C4-2B (cell line): ENCODE measurements around the gene ARMH1.
"Not testable (repeated sequence)": the region's sequence is repeated elsewhere in the genome, so short reads cannot be mapped to it uniquely, and the experiment has no call there.

Source experiments
- H3K27ac ChIP-seq: fragments of 450-650 bp; 2 replicates; pipeline ENCODE4 v1.5.1; 2017
- ZFX ChIP-seq: fragments of 450-650 bp; IDR thresholded peaks from 2 replicates; pipeline ENCODE4 v1.6.1; 2017
- TF ChIP-seq, protein P1 (sequence below): fragments of 450-650 bp; conservative IDR thresholded peaks from 2 replicates; pipeline ENCODE4 v1.5.1; 2017; ENCODE audit warnings: mild to moderate bottlenecking

ARMH1 gene

DNA sequence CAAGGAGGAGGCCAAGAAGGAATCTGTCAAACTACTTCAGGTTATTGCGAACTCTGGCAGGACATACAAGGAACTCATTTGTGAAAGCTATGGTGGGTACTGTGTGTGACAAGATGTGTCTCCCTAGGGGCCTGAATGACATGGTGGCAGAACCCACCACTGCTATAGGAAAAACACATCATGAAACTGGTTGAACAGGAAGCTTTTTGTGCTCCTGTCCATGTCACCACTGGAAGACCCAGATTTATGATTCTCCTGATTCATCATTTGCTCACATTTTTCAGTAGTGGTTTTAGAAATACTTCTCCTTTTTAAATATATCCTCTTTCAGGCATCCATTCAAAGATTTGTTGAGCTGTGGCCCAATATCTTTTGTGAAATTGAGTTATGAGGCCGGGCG, 23.6 kb downstream of the ARMH1 start:
- H3K27ac ChIP-seq: no peak overlapping the region
- no peak for TF ChIP-seq ZFX
- TF ChIP-seq, protein P1, sequence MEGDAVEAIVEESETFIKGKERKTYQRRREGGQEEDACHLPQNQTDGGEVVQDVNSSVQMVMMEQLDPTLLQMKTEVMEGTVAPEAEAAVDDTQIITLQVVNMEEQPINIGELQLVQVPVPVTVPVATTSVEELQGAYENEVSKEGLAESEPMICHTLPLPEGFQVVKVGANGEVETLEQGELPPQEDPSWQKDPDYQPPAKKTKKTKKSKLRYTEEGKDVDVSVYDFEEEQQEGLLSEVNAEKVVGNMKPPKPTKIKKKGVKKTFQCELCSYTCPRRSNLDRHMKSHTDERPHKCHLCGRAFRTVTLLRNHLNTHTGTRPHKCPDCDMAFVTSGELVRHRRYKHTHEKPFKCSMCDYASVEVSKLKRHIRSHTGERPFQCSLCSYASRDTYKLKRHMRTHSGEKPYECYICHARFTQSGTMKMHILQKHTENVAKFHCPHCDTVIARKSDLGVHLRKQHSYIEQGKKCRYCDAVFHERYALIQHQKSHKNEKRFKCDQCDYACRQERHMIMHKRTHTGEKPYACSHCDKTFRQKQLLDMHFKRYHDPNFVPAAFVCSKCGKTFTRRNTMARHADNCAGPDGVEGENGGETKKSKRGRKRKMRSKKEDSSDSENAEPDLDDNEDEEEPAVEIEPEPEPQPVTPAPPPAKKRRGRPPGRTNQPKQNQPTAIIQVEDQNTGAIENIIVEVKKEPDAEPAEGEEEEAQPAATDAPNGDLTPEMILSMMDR: no peak

DNA sequence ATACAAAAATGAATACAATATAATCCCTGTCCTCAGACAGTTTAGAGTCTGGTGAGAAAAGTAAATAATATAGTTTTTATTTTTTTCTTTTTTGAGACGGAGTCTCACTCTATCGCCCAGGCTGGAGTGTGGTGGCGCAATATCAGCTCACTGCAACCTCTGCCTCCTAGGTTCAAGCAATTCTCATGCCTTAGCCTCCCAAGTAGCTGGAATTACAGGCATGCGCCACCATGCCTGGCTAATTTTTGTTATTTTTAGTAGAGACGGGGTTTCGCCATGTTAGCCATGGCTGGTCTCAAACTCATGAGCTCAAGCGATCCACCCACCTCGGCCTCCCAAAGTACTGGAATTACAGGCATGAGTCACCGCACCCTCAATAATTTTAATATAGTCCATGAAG, 24.9 kb downstream of the ARMH1 start:
- H3K27ac ChIP-seq: not testable (repeated sequence)

DNA sequence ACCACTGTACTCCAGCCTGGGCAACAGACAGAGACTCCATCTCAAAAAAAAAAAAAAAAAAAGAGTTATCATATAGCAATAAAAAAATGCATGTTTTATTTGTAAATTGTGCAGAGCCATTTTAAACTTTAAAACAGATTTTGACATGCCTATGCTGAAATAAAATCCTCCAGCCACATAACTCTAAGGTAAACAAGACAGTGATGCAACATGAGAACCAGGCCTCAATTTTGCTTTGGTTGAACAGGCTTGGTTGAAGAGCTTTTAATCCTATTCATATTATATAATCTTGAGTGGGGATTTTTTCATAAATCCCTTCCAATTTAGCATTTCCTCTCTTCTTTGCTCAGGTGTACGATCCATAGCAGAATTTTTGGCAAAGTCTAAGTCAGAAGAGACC, 26.1 kb downstream of the ARMH1 start:
- peak overlapping the region; percentile 28; the same call in 1 of the 2 replicates for H3K27ac ChIP-seq
- TF ChIP-seq ZFX: no peak
- TF ChIP-seq, protein P1: no peak

DNA sequence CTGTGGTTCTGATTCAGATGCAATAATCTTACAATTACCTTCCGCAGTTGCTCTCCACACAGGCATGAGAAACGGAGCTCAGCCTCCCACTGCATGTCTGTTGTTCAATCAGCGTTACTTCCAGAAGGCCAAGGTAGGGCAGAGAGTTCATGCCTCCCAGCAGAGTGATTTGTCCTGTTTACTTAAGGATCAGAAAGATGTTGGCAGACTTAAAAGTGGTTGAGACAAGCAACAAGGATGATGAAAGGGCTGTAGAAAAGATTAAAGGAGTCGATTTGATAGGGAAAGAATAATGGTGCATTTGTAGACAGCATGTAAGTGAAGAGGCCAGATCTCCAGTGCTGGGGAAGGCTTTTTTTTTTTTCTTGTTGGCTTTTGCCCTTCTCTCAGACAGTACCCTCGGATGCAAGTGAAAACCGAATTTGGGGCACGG, 26.6 kb downstream of the ARMH1 start:
- H3K27ac ChIP-seq: peak overlapping the region; percentile 28
- no peak for TF ChIP-seq ZFX
- TF ChIP-seq, protein P1: no peak

GRCh38 chr1:44705470-44705869, 31.0 kb downstream of the ARMH1 start:
- TF ChIP-seq ZFX: no peak
- TF ChIP-seq, protein P1: no peak
- H3K27ac ChIP-seq: no peak overlapping the region

DNA sequence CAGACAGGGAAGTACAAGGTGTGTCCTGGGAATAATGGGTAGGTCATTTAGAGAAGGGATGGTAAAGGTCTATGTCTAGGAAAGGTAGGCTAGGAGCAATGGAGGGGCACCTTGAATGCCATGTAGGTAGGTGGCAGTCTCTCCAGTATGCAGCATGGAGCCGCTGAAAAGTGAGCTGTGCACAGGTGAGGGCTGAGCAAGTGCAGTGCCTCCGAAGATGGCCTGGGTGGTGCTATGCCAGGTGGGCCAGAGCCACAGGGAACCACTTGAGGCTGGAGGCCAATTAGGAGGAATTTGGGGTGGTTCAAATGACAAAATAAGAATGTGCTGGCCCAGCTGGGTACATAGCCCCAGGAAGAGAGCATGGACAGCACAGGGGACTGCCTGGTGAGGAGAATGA, 31.4 kb downstream of the ARMH1 start:
- TF ChIP-seq, protein P1: no peak
- TF ChIP-seq ZFX: no peak
- no peak overlapping the region for H3K27ac ChIP-seq

DNA sequence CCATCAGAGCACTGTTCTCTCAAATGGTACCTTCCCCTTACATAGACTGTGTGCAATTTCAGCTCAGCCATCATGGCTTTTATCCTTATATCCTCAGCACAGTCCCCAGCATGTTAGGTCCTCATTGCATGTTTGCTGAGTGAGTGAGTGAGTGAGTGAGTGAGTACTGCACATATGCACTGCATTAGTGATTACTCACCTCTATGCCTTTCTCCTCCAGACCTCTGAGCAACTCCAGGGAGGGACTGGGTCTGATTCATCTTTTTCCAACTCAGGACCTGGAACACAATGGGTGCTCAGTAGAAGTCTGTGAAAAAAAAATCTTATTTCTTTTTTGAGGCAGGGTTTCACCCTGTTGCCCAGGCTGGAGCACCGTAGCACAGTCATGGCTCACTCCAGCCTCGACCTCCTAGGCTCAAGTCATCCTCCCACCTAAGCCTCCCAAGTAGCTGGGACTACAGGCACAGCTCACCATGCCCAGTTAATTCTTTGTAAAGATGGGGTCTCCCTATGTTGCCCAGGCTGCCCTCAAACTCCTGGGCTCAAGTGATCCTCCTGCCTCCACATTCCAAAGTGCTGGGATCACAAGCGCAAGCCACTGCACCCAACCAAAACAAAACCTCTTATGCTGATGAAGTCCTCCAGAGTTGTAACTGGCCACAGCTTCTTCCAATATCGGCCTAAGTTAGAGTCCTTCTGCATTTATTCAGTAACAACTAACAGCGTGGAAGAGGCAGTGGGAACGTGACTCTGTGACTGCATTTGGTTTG, 32.8 kb downstream of the ARMH1 start:
- no peak for TF ChIP-seq ZFX
- TF ChIP-seq, protein P1: no peak
- no peak overlapping the region for H3K27ac ChIP-seq
